NOMO-1 treated with dmso at 0.1 percent for 144 hours (cell line): ENCODE measurements around the gene MICB.
A peak's percentile ranks its signal among the peaks of the same experiment; 100 is the strongest.

Experiments used
- DNase-seq: peaks from one replicate; lab custom pipeline; 2025; ENCODE audit not compliant: unreplicated experiment; lab: John Stamatoyannopoulos, UW

MICB gene

GRCh38 chr6:31535538-31536324 is 37.8 kb downstream of the MICB start:
- DNase-seq, result no peak

GRCh38 chr6:31538805-31539400 is 41.0 kb downstream of the MICB start:
- DNase-seq, result no peak

GRCh38 chr6:31540640-31541039 is 42.7 kb downstream of the MICB start:
- DNase-seq, result no peak

GRCh38 chr6:31541059-31541657 is 43.2 kb downstream of the MICB start:
- peak; percentile 69 for DNase-seq

GRCh38 chr6:31541658-31542521 is 43.9 kb downstream of the MICB start, which contains the start of gene DDX39B:
TSS of gene DDX39B (minus strand) at chr6:31542003. CDS start at chr6:31540532, 1,471 bp downstream.
- peak; percentile 92 for DNase-seq

GRCh38 chr6:31543639-31544038 is 45.7 kb downstream of the MICB start:
- no peak for DNase-seq

GRCh38 chr6:31544676-31545075 is 46.7 kb downstream of the MICB start:
- no peak for DNase-seq

GRCh38 chr6:31545291-31545690 is 47.3 kb downstream of the MICB start:
- DNase-seq, result no peak

- peak; percentile 71 for DNase-seq
Observed at GRCh38 chr6:31546339-31546957, 48.5 kb downstream of the MICB start, which contains the start of gene ATP6V1G2. TSS of gene ATP6V1G2 (minus strand) at chr6:31546608. CDS start at chr6:31546559, 49 bp downstream.

- DNase-seq, result peak; percentile 98
Observed at GRCh38 chr6:31546958-31547726, 49.2 kb downstream of the MICB start, which contains the start of gene NFKBIL1. TSS of gene NFKBIL1 (plus strand) at chr6:31547608. CDS start at chr6:31547695, 87 bp downstream.

- DNase-seq, result no peak
Observed at GRCh38 chr6:31547727-31548543, 50.0 kb downstream of the MICB start.

GRCh38 chr6:31548544-31548873 is 50.6 kb downstream of the MICB start:
- DNase-seq, result no peak

- DNase-seq, result peak; percentile 81
Observed at GRCh38 chr6:31551371-31551770, 53.4 kb downstream of the MICB start.

- DNase-seq, result no peak
Observed at GRCh38 chr6:31556307-31556706, 58.4 kb downstream of the MICB start.

- no peak for DNase-seq
Observed at GRCh38 chr6:31557443-31558317, 59.7 kb downstream of the MICB start.

GRCh38 chr6:31558318-31558625 is 60.3 kb downstream of the MICB start:
- no peak for DNase-seq

GRCh38 chr6:31558631-31559500 is 60.9 kb downstream of the MICB start:
- DNase-seq, result peak; percentile 99
